Endothelial cell of hepatic sinusoid (primary cell): ENCODE results near the gene TMEM131.

Experiments used
- in situ Hi-C: cut with HindIII; loops from 2 replicates; pipeline ENCODE4 v1.10.0; 2017; ENCODE audit warnings: low sequenced_read_pairs

Gene TMEM131

DNA sequence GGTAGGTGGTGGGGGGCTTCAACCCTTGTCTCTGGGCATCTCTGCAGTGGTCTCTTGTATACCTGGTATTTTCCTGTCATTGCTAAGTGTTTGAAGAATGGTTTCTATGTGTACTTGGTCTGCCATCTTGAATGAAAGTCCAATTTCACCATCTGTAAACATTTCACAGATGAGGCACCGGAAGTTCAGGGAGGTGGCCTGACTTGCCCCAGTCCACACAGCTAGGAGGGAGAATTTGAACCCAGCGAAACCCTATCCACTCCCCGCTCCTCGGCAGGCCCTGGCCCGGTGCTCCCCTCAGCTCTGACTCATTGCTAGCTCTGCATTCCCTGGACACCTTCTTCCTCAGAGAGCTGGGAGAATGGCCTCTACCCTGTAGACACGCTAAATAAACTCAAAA, 251.8 kb downstream of the TMEM131 start:
- in situ Hi-C loops, result no loop called here

DNA sequence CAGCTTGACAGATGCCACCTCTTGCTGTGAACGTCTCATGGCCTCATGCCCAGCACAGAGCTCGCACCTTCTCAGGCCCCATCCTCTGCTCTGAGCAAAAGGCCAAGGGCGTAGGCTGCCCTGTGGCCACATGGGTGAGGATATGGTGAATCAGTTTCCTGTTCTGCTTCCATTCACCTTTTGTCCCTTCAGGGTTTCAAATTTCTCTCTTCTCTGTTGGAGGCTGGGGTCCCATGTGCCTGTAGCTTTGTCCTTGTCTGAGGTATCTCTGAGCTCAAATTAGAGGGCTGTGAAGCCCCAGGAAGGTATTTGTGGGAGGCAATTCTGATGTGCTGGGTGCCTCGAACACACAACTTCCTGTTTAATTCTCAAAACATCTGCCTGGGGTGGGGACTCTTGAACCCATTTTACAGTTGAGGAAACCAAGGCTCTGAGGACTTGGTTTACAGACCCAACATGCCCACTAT, 253.3 kb downstream of the TMEM131 start:
- in situ Hi-C loops, result no loop called here

DNA sequence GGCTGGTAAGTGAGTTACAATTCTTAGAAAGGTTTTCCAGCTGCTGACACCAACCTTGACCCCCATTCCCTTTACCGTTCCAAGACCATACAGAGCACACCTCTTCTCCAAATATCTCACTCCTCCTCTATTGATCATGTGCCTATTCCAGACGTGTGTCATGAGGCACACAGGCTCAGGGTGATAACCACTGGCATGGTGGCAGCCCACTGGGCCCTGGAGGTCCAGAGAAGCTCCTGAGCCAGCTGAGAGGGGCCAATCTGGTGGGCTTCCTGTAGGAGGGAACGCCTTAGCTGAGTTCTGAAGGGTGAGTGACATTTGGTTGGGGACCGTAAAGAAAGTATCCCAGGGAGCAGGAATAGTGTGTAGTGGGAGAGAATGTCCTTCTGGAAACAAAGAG, 254.1 kb downstream of the TMEM131 start:
- in situ Hi-C loops, result no loop called here

DNA sequence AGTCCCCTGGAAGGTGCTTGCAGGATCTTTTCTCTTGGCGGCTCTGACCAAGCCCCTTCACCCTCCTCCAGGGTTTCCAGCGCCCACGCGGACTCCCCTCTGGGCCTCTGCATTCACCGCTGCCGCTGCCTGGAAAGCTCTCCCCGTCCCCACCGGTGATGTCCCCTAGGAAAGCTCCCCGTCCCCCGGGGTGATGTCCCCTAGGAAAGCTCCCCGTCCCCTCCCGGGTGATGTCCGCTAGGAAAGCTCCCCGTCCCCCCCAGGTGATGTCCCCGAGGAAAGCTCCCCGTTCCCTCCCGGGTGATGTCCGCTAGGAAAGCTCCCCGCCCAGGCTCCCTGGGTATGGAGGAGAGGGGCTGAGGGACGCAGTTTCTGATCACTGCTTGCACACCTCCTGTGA, 254.5 kb downstream of the TMEM131 start:
- in situ Hi-C loops, result no loop called here

DNA sequence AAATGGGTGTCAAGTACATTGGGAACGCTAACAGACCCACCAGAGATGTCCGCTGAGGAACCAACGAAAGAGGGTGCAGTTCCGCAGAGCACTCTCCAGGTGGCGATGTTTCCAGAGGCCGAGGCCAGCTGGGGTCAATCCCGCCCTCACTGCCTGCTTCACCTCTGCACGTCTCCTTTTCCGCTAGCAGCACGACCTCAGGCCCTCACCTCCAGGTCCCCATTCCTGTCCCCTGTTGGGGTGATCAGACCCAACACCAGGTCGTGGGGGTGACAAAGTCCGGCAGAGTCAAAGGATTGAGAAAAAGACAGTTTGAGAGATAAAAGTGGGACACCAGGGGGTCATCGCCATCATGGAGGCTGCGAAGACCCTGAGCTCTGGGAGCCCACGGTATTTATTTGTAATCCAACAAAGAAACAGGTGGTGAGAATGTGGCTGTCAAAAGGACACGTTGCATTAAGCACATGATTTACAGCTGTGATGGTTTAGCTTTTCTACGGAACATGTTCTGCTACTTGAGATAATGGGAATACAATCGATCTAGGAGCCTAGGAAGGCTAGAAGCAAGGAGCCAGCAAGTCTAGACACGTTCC, 255.1 kb downstream of the TMEM131 start:
- in situ Hi-C loops, result no loop called here

DNA sequence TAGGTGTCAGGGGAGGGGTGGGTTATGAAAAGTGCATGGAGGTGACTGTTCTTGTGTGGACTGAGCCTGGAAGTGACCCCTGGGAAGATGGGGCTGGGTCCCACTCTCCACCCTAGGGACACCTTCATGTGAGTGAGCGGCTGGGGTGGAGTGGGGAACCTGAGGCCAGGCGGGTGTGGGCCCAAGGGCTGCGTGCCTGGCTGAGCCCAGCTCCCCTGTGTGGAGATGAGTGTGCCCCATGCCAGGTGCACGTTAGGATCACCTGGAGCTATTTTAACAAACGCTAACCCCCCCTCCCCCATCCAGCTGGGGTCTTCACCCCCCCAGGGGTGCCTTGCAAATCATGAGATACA, 255.9 kb downstream of the TMEM131 start:
- in situ Hi-C loops, result no loop called here

DNA sequence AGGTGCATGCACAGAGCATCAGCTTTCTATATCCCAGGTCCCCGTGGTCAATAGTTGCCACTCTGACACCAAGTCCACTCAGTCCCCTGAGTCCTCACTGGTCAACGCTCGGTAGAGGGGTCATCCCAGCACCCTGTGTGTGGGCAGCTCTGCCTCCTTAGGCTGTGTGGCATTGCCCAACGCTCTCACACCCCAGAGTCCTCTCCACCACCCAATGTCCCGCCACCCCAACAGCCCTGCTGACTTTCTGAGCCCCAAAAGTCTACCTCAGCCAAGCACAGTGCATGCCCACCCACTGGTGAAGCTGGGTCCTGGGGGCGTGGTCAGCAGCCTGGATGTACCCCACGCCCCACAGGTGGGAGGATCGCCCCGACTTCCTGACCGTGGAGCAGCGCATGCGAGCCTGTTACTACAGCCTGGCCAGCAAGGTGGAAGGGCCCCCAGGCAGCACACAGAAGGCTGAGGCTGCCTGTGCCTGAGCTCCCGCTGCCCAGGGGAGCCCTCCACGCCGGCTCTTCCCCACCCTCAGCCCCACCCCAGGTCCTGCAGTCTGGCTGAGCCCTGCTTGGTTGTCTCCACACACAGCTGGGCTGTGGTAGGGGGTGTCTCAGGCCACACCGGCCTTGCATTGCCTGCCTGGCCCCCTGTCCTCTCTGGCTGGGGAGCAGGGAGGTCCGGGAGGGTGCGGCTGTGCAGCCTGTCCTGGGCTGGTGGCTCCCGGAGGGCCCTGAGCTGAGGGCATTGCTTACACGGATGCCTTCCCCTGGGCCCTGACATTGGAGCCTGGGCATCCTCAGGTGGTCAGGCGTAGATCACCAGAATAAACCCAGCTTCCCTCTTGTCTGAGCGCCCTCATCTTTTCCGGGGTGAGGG, 256.5 kb downstream of the TMEM131 start:
- in situ Hi-C loops, result no loop called here

DNA sequence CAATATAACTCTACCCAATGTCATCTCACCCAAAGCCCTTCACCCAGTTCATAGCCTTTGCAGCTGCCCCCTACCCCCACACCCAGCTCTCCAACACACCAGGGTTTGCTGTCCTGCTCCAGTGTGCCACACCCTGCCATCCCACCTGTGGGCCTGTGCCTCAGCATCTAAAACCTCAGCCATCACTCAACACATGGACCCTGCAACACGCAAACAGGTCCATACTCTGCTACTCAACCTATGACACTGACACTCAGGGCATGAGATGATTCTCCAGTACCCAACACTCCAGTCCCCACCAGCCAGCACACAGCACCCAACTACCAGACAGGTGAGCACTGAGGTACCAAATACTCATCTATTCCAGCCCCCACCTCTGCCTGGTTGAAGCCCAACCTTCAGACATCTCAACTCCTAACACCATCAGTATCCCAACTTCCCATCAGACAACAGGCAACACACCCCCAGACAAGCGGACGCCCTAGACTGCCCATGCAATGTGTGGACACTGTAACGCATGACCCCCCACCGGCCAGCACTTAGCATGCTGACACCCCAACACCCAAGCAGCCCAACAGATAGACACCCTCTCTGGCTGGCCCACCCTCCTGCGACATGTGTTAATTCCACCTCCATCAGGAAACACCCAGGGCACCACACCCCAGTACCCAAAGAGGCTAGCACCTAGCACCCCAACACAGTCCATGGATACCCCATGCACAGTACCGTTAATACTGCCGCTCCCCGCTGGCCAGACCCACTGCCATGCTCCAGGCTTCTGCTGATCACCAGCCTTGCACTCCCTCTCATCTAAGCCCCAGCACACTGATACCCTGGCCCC, 257.3 kb downstream of the TMEM131 start:
- in situ Hi-C loops, result no loop called here

DNA sequence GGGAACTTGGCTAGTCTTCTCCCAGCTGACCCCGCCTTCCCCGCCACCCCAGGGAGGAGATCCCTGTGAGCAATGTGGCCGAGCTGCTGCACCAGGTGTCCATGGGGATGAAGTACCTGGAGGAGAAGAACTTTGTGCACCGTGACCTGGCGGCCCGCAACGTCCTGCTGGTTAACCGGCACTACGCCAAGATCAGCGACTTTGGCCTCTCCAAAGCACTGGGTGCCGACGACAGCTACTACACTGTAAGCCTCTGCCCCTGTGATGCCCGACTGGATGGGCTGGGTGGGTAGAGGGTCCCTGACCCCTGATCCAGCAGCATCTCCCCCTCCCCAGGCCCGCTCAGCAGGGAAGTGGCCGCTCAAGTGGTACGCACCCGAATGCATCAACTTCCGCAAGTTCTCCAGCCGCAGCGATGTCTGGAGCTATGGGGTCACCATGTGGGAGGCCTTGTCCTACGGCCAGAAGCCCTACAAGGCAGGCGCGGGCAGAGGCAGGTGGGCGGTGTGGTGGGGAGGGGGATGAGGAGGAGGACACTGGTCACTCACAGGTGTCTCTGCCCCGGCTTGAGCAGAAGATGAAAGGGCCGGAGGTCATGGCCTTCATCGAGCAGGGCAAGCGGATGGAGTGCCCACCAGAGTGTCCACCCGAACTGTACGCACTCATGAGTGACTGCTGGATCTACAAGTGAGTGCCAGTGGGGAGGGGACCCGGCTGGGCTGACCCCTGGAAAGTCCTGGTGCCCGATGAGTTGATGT, 258.1 kb downstream of the TMEM131 start:
- in situ Hi-C loops, result no loop called here

DNA sequence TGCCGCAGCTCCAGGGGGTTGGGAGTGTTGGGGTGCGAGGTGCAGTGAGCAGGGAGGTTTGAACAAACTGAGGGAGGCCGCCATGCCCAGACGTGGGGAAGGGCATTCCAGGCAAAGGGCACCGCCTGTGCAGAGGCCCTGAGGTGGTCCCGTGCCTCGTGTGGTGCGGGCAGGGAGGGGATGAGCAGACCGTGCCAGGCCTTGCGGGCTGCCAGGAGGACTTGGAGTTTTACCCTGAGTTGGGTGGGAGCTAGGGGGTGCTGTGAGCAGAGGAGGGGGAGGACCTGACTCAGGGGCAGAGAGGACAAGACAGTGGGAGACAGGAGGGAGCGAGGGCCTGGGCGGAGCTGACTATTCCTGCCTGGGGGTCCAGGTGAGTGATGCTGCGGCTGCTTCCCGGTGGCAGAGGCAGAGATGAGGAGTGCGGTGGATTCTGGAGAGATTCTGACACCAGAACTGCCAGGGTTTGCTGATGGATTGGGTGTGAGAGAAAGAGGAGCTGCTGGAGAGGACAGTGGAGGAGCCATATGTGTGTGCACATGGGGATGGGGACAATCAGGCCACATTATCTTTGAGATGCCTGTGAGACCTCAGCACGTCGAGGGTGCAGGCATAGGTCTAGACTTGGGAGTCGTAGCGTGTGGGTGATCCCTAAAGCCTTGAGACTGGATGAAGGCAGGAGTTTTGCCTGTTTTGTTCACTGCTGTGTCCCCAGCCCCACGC, 259.0 kb downstream of the TMEM131 start:
- in situ Hi-C loops, result no loop called here

DNA sequence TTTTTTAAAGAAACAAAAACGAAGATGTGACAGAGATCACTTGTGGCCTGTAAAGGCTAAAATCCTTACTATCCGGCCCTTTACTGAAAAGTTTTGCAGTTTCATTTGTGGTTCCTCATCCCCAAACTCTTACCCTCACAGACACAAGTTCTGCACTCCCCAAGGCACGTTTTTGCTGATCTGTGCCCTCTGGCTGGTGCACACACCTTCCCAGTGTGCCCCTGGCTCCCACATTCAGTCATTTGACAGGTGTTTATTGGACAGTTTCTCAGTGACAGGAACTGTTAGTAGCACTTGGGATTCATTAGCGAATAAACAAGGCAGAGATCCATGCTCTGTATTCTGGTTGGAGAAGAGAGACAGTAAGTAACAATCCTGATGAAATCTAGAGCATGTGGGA, 259.6 kb downstream of the TMEM131 start:
- in situ Hi-C loops, result no loop called here

DNA sequence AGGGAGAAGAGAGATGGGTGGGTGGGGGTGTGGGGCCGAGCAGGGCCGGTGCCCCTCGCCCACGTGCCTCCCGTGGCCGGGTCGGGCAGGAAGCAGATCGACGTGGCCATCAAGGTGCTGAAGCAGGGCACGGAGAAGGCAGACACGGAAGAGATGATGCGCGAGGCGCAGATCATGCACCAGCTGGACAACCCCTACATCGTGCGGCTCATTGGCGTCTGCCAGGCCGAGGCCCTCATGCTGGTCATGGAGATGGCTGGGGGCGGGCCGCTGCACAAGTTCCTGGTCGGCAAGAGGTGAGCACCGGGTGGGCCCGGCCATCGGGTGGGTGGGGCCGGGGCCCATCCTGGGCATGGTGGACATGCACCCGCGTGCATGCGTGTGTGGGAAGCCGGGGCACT, 260.6 kb downstream of the TMEM131 start:
- in situ Hi-C loops, result no loop called here

DNA sequence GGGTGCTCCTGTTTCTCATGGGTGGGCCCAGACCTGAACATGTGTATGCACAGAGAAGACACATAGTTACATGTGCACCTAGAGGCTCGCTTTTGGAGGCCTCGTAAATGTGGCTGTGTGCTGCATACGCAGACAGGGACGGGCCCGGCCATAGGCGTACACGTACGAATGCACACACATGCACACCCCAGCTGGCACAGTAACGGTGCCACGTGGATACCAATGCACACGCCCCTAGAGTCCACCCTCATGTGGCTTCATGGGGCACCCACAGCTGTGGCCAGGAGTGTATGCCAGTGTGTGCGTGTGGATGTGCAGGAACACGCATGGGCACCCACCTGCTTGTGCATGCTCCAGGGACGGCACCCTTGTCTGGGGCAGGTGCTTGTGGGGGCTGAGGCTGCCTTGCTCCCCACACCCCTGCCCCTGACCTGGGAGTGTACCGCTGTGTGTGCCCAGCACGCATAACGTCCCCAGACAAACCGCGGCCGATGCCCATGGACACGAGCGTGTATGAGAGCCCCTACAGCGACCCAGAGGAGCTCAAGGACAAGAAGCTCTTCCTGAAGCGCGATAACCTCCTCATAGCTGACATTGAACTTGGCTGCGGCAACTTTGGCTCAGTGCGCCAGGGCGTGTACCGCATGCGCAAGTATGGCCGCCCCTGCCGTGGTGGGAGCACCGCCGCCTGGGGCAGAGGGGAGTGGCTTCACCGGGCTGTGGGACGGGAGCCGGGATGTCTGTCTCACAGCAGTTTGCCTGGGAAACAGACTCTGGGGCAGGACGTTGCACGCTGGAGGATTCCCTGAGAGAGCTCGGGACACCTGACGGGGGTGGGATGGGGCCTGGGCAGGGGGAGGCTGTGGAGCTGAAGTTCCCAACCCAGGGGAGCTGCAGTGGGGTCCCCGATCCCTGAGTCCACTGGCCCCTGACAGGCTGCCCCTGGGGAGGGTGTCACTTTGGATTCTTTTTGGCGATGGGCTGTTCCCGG, 261.4 kb downstream of the TMEM131 start:
- in situ Hi-C loops, result no loop called here

DNA sequence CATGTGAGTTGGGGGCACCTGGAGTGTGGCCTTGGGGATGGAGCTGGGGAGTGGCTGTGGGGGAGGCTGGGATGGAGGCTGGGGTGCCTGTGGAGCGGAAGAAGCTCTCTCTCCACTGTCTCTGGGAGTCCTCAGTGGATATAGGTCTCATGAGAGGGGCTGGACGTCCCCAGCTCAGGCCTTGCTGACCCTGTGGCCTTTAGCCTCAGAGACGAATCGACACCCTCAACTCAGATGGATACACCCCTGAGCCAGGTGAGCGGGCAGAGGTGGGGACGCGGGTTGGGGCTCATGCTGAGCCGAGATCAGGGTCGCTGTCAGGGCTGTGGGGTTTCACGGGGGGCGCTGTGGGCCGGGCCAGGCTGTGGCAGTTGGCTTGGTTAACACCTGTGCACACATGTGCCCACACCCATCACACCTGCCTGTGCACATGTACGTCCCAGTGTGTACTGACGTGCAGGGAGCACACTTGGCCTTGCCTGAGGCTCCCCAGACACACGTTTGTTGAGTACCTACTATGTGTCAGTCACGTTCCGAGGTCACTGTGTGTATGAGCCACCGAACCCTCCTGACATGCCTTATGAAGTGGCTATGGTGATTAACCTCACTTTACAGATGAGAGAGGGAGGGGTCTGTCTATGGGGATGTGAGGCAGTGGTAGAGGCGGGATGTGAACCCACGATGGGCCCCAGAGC, 262.3 kb downstream of the TMEM131 start:
- in situ Hi-C loops, result no loop called here

DNA sequence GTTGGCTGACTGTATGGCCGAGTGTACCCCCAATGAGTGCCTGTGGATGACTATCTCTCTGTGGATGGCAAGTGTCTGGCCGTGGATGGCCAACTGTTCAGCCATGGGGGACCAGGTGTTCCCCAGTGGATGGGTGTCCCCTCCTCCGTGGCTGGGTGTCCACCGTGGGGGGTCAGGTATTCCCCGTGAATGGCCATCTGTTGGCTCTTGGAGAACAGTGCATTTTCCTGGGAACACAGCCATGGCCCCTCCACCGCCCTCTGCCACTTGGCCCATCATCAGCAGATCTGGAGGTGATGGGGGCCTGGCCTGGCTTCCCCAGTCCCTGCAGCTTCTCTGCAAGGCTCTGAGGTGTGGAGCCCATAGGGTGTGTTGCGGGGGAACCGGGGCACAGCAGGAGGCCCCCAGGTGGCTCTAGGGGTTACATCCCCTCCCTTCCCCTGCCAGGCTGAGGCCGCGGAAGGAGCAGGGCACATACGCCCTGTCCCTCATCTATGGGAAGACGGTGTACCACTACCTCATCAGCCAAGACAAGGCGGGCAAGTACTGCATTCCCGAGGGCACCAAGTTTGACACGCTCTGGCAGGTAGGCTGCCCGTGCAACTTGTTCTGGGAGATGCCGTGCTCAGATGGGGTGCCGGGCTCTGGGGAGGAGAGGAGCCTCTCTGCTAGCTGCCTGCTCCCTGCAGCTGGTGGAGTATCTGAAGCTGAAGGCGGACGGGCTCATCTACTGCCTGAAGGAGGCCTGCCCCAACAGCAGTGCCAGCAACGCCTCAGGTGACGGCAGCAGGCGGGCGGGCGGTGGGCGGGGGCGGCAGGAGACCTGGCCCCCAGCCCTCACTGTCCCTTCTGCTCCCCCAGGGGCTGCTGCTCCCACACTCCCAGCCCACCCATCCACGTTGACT, 263.1 kb downstream of the TMEM131 start:
- in situ Hi-C loops, result no loop called here

DNA sequence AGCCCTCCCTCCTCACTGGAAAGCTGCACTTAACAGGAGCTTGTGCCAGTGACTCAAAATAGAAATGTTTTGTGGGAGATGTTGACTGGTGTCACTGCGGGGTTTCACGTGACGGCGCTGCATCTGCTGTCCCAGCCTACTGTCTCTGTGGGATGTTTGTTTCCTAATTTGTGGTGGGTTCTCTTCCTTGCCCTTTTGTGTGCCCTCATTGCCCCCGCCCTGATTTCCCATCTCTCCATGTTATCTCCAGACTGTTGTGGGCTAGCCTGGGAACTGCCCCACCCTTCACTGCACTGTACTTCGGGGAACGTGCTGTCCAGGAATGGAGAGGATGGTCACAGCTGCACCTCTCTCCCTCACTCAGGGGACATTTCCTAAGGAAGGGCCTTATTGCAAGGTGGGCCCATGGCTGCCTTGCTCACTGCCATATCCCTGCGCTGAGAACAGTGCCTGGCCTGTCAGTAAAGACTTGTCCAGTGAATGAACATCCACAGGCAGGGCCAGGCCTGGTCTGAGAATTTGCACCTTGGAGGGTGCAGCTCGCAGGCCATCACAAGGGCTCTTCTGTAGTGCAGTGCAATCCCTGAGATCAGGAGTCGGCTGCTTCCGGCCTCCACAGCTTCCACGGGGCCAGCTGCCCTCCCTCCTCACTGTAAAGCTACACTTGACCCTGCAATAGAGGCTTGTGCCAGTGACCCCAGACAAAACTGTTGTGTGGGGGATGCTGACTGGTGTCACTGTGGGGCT, 264.3 kb downstream of the TMEM131 start:
- in situ Hi-C loops, result no loop called here

DNA sequence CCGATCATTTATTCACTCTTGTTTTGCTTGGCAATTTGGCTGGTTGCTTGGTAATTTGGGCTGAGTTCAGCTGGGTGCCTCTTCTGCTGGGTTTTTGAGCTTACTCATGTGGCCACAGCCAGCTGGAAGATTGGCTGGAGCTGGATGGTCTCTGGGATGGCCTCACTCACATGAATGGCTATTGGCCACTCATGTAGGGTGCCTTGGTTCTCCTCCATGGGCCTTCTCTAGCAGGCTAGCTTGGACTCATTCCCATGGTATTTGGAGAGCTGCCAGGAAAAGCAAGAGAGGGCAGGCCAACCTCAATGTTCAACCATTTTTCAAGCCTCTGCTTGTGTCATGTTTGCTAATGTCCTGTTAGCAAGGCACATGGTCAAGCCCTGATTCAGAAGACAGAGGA, 265.5 kb downstream of the TMEM131 start:
- in situ Hi-C loops, result no loop called here
